Stimulated activated naive B cell treated with anti-CD40 and anti-IgM and Interleukin-4, amounts not matched to agents 10 μg/mL and 1 μg/mL and 100 μg/mL, for 72 hours (primary cell): ENCODE data around the gene C1QTNF9.
"Not testable (repeated sequence)": the region's sequence is repeated elsewhere in the genome, so short reads cannot be mapped to it uniquely, and the experiment has no call there.

Experiments
- ATAC-seq, 2 donors: fragments of 150-1000 bp; cut with Tn5 transposase; replicated peaks; 2 replicates each; pipeline ENCODE4 v1.10.0; 2021; ENCODE audit warnings: moderate library complexity in 1 of 2
- DNase-seq: peaks from one replicate; pipeline ENCODE4 v3.0.0; 2021
- H3K27ac Mint-ChIP-seq: one replicate; pipeline ENCODE4 v1.8.0; 2022; ENCODE audit warnings: mild to moderate bottlenecking, mixed read lengths
- H3K27me3 Mint-ChIP-seq, 2 donors: one replicate each; pipeline ENCODE4 v1.8.0; 2022; ENCODE audit warnings: mixed read lengths in 2 of 2
- H3K36me3 Mint-ChIP-seq, 2 donors: one replicate each; pipeline ENCODE4 v1.8.0; 2022; ENCODE audit warnings: mixed read lengths in 2 of 2, mild to moderate bottlenecking in 1 of 2
- H3K4me1 Mint-ChIP-seq, 2 donors: one replicate each; pipeline ENCODE4 v1.8.0; 2022; ENCODE audit warnings: mixed read lengths in 2 of 2, mild to moderate bottlenecking in 1 of 2
- H3K4me3 Mint-ChIP-seq, 2 donors: one replicate each; pipeline ENCODE4 v1.8.0; 2022; ENCODE audit warnings: mild to moderate bottlenecking in 2 of 2, mixed read lengths in 2 of 2, moderate library complexity in 1 of 2
- H3K9me3 Mint-ChIP-seq, 2 donors: one replicate each; pipeline ENCODE4 v1.8.0; 2022; ENCODE audit warnings: mixed read lengths in 2 of 2, mild to moderate bottlenecking in 1 of 2

Gene C1QTNF9

GRCh38 chr13:24356270-24356669 is 46.9 kb downstream of the C1QTNF9 start:
- Mint-ChIP-seq H3K27ac (no peak overlapping the region), H3K4me3 (no peak overlapping the region), H3K4me1 (no peaks in the 10 kb centered on the region), H3K36me3 (no peaks in the 10 kb centered on the region), H3K9me3 (no peaks in the 10 kb centered on the region), H3K27me3 (no peaks in the 10 kb centered on the region)
- no peak for ATAC-seq
- DNase-seq: no peak

DNA sequence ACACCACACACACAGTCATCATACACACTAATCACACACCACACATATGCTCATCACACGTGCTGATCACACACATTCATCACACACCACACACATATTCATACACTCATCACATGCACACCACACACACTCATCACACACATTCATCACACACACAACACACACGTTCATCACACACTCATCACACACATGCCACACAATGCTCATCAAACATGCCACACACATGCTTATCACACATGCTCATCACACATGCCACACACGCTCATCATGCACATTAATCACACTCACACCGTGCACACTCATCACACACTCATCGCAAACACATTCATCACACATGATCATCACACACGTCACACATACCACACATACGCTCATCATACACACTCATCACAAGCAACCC is 47.5 kb downstream of the C1QTNF9 start:
- no peaks in the 10 kb centered on the region for H3K27me3 Mint-ChIP-seq
- H3K9me3 Mint-ChIP-seq: no peaks in the 10 kb centered on the region
- no peaks in the 10 kb centered on the region for H3K4me1 Mint-ChIP-seq
- no peaks in the 10 kb centered on the region for H3K36me3 Mint-ChIP-seq
- ATAC-seq: no peak
- no peak for DNase-seq
- no peak overlapping the region for H3K27ac Mint-ChIP-seq
- H3K4me3 Mint-ChIP-seq: no peak overlapping the region

- Mint-ChIP-seq H3K27me3 (no peaks in the 10 kb centered on the region), H3K36me3 (no peaks in the 10 kb centered on the region), H3K27ac (no peak overlapping the region), H3K4me3 (no peak overlapping the region), H3K9me3 (no peaks in the 10 kb centered on the region), H3K4me1 (no peaks in the 10 kb centered on the region)
- DNase-seq: no peak
- no peak for ATAC-seq
These were observed 48.4 kb downstream of the C1QTNF9 start for GRCh38 chr13:24357756-24358155.

- H3K4me3 Mint-ChIP-seq, H3K4me1 Mint-ChIP-seq, DNase-seq, H3K36me3 Mint-ChIP-seq, H3K9me3 Mint-ChIP-seq, H3K27me3 Mint-ChIP-seq, H3K27ac Mint-ChIP-seq, ATAC-seq: not testable (repeated sequence)
These were observed 49.5 kb downstream of the C1QTNF9 start for GRCh38 chr13:24358836-24359235.

DNA sequence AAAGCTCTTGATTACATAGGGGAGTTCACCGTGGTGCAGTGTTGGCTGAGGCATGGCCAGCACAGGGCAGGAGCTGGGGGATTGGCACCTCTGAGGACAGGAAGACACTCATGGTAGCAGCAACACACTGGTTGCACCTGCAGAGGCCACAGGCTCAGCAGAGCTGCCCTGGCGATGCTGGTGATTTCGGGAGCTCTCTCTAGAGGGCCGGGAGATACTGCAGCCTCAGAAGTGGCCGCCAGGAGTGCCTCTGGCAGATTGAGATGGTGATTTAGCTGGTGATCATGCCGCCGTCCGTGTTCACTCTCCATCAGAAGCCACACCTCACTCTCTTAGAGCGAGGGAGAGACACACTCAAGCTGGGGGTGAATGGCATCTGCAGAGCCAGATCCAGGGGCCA is 49.9 kb downstream of the C1QTNF9 start:
- H3K4me1 Mint-ChIP-seq, DNase-seq, H3K4me3 Mint-ChIP-seq, H3K27me3 Mint-ChIP-seq, ATAC-seq, H3K9me3 Mint-ChIP-seq, H3K36me3 Mint-ChIP-seq, H3K27ac Mint-ChIP-seq: not testable (repeated sequence)

GRCh38 chr13:24360106-24360505 is 50.7 kb downstream of the C1QTNF9 start:
- Mint-ChIP-seq H3K27ac (no peak overlapping the region), H3K9me3 (no peaks in the 10 kb centered on the region), H3K4me1 (no peaks in the 10 kb centered on the region), H3K4me3 (no peak overlapping the region), H3K36me3 (no peaks in the 10 kb centered on the region), H3K27me3 (no peaks in the 10 kb centered on the region)
- DNase-seq (no peak), ATAC-seq (no peak)

GRCh38 chr13:24361113-24361512 is 51.7 kb downstream of the C1QTNF9 start:
- H3K27me3 Mint-ChIP-seq: no peaks in the 10 kb centered on the region
- no peak for DNase-seq
- H3K4me1 Mint-ChIP-seq: no peaks in the 10 kb centered on the region
- ATAC-seq: no peak
- H3K9me3 Mint-ChIP-seq: no peaks in the 10 kb centered on the region
- H3K4me3 Mint-ChIP-seq: no peak overlapping the region
- H3K36me3 Mint-ChIP-seq: no peaks in the 10 kb centered on the region
- no peak overlapping the region for H3K27ac Mint-ChIP-seq

- Mint-ChIP-seq H3K4me3 (no peak overlapping the region), H3K27me3 (peaks cover 0 to 5% of the 10 kb centered on the region in 2 donors), H3K4me1 (no peaks in the 10 kb centered on the region), H3K9me3 (no peaks in the 10 kb centered on the region), H3K36me3 (no peaks in the 10 kb centered on the region), H3K27ac (no peak overlapping the region)
- ATAC-seq: no peak
- no peak for DNase-seq
These were observed 52.5 kb downstream of the C1QTNF9 start for GRCh38 chr13:24361852-24362366.

- no peaks in the 10 kb centered on the region for H3K9me3 Mint-ChIP-seq
- H3K27ac Mint-ChIP-seq: no peak overlapping the region
- H3K27me3 Mint-ChIP-seq: peaks cover 0 to 5% of the 10 kb centered on the region in 2 donors
- DNase-seq (no peak), ATAC-seq (no peak)
- H3K36me3 Mint-ChIP-seq: no peaks in the 10 kb centered on the region
- no peak overlapping the region for H3K4me3 Mint-ChIP-seq
- no peaks in the 10 kb centered on the region for H3K4me1 Mint-ChIP-seq
These were observed 53.1 kb downstream of the C1QTNF9 start for GRCh38 chr13:24362435-24362952.

DNA sequence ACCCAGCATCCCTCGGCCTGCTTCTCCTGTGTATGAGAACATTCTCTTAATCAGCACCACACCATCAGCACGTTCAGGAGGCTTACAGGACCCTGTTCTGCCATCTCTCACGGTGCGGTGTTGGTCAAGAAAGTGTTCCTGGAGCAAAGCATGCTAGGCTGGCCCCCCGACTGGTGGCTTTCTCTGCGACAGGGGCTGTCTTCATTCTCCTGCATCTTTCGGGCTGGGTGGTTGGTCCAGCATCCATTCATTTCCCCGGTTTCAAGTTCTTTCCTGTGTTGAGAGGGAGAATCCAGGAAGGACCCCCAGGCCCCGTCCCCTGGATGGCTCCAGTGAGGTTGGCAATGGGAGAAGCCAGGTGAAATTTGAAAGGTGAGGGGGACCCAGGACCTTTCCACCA is 55.8 kb downstream of the C1QTNF9 start:
- ATAC-seq: no peak
- H3K36me3 Mint-ChIP-seq: no peaks in the 10 kb centered on the region
- H3K4me3 Mint-ChIP-seq: no peak overlapping the region
- H3K4me1 Mint-ChIP-seq: no peaks in the 10 kb centered on the region
- H3K27ac Mint-ChIP-seq: no peak overlapping the region
- peaks cover 0 to 5% of the 10 kb centered on the region in 2 donors for H3K27me3 Mint-ChIP-seq
- H3K9me3 Mint-ChIP-seq: no peaks in the 10 kb centered on the region
- no peak for DNase-seq

DNA sequence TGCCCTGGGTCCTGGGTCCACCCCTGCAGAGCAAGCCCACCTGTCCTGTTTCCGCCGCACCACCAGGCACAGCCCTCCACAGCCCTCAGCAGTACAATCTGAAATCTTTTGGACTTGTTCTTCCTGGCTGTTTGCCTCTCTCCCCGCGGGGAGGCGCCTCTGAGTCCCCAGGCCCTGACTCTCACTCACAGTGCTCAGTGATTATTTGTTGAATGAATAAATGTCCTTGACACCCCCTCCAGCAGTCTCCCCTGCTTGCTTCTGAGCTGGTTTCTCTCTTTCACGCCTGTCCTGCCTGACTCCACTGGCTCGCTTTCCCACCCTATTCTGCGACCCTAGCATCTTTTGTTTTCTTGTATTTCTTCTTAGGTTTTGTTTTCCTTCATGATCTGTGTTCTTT is 56.9 kb downstream of the C1QTNF9 start:
- not testable (repeated sequence) for H3K4me1 Mint-ChIP-seq, H3K9me3 Mint-ChIP-seq, ATAC-seq, H3K4me3 Mint-ChIP-seq, DNase-seq, H3K27ac Mint-ChIP-seq, H3K36me3 Mint-ChIP-seq
- H3K27me3 Mint-ChIP-seq: peaks cover 7 to 14% of the 10 kb centered on the region in 2 donors

GRCh38 chr13:24371273-24371672 is 61.9 kb downstream of the C1QTNF9 start:
- H3K4me3 Mint-ChIP-seq, DNase-seq, H3K36me3 Mint-ChIP-seq, H3K4me1 Mint-ChIP-seq, H3K9me3 Mint-ChIP-seq, ATAC-seq, H3K27ac Mint-ChIP-seq: not testable (repeated sequence)
- peaks cover 19 to 25% of the 10 kb centered on the region in 2 donors for H3K27me3 Mint-ChIP-seq
